Measurements from ENCODE around the gene RASEF.
A peak's percentile ranks its signal among the peaks of the same experiment; 100 is the strongest.

- TF ChIP-seq CTCF (conservative IDR thresholded peaks at IDR 0.05; ENCODE audit: low read depth, low read length) (no peak), POLR2A (IDR thresholded peaks at IDR 0.05; ENCODE audit: low read depth, low read length) (no peak), RAD21 (IDR thresholded peaks at IDR 0.05; ENCODE audit: low read length) (no peak), MXI1 (IDR thresholded peaks at IDR 0.05; ENCODE audit: borderline replicate concordance, low read depth, low read length) (no peak; the same call in 1 of the 2 replicates), CEBPB (IDR thresholded peaks at IDR 0.05; ENCODE audit: low read depth, low read length) (no peak), RCOR1 (IDR thresholded peaks at IDR 0.05; ENCODE audit: insufficient replicate concordance, low read length) (peak; percentile 88), RFX5 (IDR thresholded peaks at IDR 0.05; ENCODE audit: low read depth, low read length) (no peak), CHD1 (IDR thresholded peaks at IDR 0.05; ENCODE audit: low read depth, low read length) (no peak), BHLHE40 (IDR thresholded peaks at IDR 0.05; ENCODE audit: low read depth, low read length) (0 out of 2 replicates have a peak, but pooled peaks have one; percentile 37), SMC3 (IDR thresholded peaks at IDR 0.05; ENCODE audit: low read depth, low read length) (no peak), ELK1 (IDR thresholded peaks at IDR 0.05; ENCODE audit: borderline replicate concordance, low read depth, low read length) (no peak), MAFK (IDR thresholded peaks at IDR 0.05; ENCODE audit: low read depth, low read length) (peak; percentile 41)
- TF ChIP-seq, protein P1, sequence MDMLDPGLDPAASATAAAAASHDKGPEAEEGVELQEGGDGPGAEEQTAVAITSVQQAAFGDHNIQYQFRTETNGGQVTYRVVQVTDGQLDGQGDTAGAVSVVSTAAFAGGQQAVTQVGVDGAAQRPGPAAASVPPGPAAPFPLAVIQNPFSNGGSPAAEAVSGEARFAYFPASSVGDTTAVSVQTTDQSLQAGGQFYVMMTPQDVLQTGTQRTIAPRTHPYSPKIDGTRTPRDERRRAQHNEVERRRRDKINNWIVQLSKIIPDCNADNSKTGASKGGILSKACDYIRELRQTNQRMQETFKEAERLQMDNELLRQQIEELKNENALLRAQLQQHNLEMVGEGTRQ (IDR thresholded peaks at IDR 0.05; ENCODE audit: low read depth, low read length) = no peak
Observed at GRCh38 chr9:83013867-83014605, 48.9 kb downstream of the RASEF start.
